ENCODE measurements around the gene UHRF2. TPM values are rescaled to one million over a fixed set of nuclear protein-coding genes. Genes with fewer than 3 reads are reported as not detected.
"Not testable (repeated sequence)": the region's sequence is repeated elsewhere in the genome, so short reads cannot be mapped to it uniquely, and the experiment has no call there.

The UHRF2 gene
- total RNA-seq, 1 experiment from 2014 or later = 58.3 TPM

DNA sequence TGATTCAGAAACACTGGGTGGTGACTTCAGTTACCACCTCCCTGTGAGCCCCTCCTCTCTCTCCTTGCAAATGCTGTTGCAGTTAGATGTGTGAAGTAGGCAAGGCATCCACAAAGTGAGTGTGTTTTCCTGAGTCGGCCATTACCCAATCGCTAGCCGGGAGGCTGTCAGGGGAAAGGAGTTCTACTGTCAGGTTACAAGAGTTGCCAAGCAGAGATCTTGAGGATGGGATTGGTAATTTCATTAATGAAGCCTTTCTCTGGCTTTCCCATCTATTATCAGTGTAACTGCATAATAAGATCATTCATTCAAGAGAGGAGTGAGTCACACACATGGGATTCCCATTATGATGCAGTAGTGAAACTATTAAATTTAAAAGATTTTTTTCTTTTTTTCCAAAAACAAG lies 125.7 kb downstream of the UHRF2 start:
- DNase-seq (ENCODE audit: unreplicated experiment) = peak; percentile 38
- H3K4me3 Mint-ChIP-seq (ENCODE audit: unreplicated experiment) = no peak overlapping the region

DNA sequence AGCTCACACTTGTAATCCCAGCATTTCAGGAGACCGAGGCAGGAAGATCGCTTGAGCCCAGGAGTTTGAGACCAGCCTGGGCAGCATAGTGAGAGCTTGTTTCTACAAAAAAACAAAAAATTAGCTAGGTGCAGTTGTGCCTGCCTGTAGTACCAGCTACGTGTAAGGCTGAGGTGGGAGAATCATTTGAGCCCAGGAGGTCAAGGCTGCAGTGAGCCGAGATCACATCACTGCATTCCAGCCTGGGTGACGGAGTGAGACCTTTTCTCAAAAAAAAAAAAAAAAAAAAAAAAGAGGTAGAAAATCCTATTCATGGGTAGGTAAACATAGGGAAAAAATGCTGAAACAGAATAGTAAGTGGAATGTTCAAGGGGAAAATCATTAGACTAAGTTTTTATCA lies 129.6 kb downstream of the UHRF2 start:
- H3K27ac Mint-ChIP-seq (ENCODE audit: low read depth, unreplicated experiment); DNase-seq (ENCODE audit: unreplicated experiment); BruUV-seq (replicated peaks); H3K9me3 Mint-ChIP-seq (ENCODE audit: unreplicated experiment); H3K4me1 Mint-ChIP-seq (ENCODE audit: insufficient read depth, unreplicated experiment); intact Hi-C loops (cut with micrococcal nuclease); H3K36me3 Mint-ChIP-seq (ENCODE audit: insufficient read depth, unreplicated experiment); H3K4me3 Mint-ChIP-seq (ENCODE audit: unreplicated experiment); H3K27me3 Mint-ChIP-seq (ENCODE audit: insufficient read depth, unreplicated experiment): not testable (repeated sequence)
- POLR2A ChIA-PET = interaction anchor here (0.7 kb wide), 1 partner anchor 386 kb away, joined by 3 read pairs; no protein-coding TSS in a partner anchor
- CTCF ChIA-PET = interaction anchor here (0.6 to 1.5 kb wide), 3 partner anchors 10 to 538 kb away, joined by 3 to 5 read pairs (median 4); no protein-coding TSS in a partner anchor

More for the DNA sequence above, 125.7 kb downstream of the UHRF2 start:
- intact Hi-C loops (cut with micrococcal nuclease) = no loop called here
- BruUV-seq (replicated peaks) = no TSS peak
- Mint-ChIP-seq H3K27me3 (ENCODE audit: insufficient read depth, unreplicated experiment) (no peaks in the 10 kb centered on the region), H3K27ac (ENCODE audit: low read depth, unreplicated experiment) (peak overlapping the region; percentile 6), H3K9me3 (ENCODE audit: unreplicated experiment) (no peaks in the 10 kb centered on the region), H3K4me1 (ENCODE audit: insufficient read depth, unreplicated experiment) (peaks cover 8% of the 10 kb centered on the region), H3K36me3 (ENCODE audit: insufficient read depth, unreplicated experiment) (no peaks in the 10 kb centered on the region)
- ChIA-PET POLR2A (interaction anchor here (1.0 kb wide), 1 partner anchor 28 kb away, joined by 3 read pairs; no protein-coding TSS in a partner anchor), CTCF (interaction anchor here (1.0 kb wide), 1 partner anchor 37 kb away, joined by 3 read pairs; no protein-coding TSS in a partner anchor)
- TF ChIP-seq, protein P1, sequence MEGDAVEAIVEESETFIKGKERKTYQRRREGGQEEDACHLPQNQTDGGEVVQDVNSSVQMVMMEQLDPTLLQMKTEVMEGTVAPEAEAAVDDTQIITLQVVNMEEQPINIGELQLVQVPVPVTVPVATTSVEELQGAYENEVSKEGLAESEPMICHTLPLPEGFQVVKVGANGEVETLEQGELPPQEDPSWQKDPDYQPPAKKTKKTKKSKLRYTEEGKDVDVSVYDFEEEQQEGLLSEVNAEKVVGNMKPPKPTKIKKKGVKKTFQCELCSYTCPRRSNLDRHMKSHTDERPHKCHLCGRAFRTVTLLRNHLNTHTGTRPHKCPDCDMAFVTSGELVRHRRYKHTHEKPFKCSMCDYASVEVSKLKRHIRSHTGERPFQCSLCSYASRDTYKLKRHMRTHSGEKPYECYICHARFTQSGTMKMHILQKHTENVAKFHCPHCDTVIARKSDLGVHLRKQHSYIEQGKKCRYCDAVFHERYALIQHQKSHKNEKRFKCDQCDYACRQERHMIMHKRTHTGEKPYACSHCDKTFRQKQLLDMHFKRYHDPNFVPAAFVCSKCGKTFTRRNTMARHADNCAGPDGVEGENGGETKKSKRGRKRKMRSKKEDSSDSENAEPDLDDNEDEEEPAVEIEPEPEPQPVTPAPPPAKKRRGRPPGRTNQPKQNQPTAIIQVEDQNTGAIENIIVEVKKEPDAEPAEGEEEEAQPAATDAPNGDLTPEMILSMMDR (IDR thresholded peaks at IDR 0.05; ENCODE audit: unreplicated experiment) = no peak

DNA sequence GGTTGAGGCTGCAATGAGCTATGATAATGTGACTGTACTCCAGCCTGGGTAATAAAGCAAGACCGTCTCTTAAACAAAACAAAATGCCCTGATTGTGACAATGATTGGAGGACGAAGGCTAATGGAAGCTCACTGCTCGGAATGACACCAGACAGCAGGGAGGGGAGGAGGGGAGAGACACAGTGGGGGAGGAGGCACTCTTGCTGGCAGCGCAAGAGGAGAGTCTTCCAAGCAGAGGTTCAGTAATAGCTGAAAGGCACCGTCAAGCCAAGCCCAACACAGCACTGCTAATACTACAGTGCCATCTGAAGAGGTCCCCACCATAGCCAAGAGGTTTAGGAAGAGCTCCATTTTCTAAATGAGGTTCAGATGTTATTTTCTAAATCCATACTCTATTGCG lies 130.2 kb downstream of the UHRF2 start:
- Mint-ChIP-seq H3K4me3 (ENCODE audit: unreplicated experiment) (no peak overlapping the region), H3K4me1 (ENCODE audit: insufficient read depth, unreplicated experiment) (peaks cover 4% of the 10 kb centered on the region), H3K36me3 (ENCODE audit: insufficient read depth, unreplicated experiment) (peaks cover 6% of the 10 kb centered on the region), H3K27ac (ENCODE audit: low read depth, unreplicated experiment) (no peak overlapping the region), H3K27me3 (ENCODE audit: insufficient read depth, unreplicated experiment) (no peaks in the 10 kb centered on the region), H3K9me3 (ENCODE audit: unreplicated experiment) (no peaks in the 10 kb centered on the region)
- POLR2A ChIA-PET = interaction anchor here (0.7 kb wide), 1 partner anchor 385 kb away, joined by 3 read pairs; no protein-coding TSS in a partner anchor
- no TSS peak for BruUV-seq (replicated peaks)
- TF ChIP-seq, protein P1 (IDR thresholded peaks at IDR 0.05; ENCODE audit: unreplicated experiment) = no peak
- intact Hi-C loops (cut with micrococcal nuclease) = no loop called here
- CTCF ChIA-PET = interaction anchor here (0.6 to 1.5 kb wide), 5 partner anchors 18 to 539 kb away, joined by 3 to 5 read pairs (median 3); no protein-coding TSS in a partner anchor
- no peak for DNase-seq (ENCODE audit: unreplicated experiment)

DNA sequence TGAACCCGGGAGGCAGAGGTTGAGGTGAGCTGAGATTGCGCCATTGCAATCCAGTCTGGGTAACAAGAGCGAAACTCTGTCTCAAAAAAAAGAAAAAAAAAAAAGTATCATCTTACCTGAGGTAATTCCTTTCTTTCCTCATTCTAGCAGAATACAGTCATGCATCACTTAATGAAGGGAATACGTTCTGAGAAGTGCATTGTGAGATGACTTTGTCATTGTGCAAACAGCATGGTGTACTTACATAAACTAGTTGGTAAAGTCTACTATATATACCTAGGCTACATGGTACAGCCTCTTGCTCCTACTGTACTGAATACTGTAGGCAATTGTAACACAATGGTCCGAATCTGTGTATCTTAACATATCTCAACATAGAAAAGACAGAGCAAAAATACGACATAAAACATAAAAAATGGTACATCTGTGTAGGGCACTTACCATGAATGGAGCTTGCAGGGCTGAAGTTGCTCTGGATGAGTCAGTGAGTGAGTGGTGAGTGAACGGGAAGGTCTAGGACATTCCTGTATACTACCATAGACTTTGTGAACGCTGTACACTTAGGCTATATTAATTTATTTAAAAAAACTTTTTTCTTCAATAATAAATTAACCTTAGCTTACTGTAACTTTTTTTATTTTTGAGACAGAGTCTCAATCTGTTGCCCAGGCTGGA lies 132.2 kb downstream of the UHRF2 start:
- CTCF ChIA-PET = interaction anchor here (0.7 kb wide), 3 partner anchors 14 to 737 kb away, joined by 3 to 5 read pairs (median 3); no protein-coding TSS in a partner anchor
- no peak overlapping the region for H3K27ac Mint-ChIP-seq (ENCODE audit: low read depth, unreplicated experiment)

More for the DNA sequence above, 132.2 kb downstream of the UHRF2 start:
- Mint-ChIP-seq H3K9me3 (ENCODE audit: unreplicated experiment) (no peaks in the 10 kb centered on the region), H3K36me3 (ENCODE audit: insufficient read depth, unreplicated experiment) (peaks cover 6% of the 10 kb centered on the region), H3K27me3 (ENCODE audit: insufficient read depth, unreplicated experiment) (no peaks in the 10 kb centered on the region), H3K4me3 (ENCODE audit: unreplicated experiment) (no peak overlapping the region), H3K4me1 (ENCODE audit: insufficient read depth, unreplicated experiment) (no peaks in the 10 kb centered on the region)
- intact Hi-C loops (cut with micrococcal nuclease) = no loop called here
- no TSS peak for BruUV-seq (replicated peaks)
- peak; percentile 59 for DNase-seq (ENCODE audit: unreplicated experiment)
- TF ChIP-seq, protein P1 (IDR thresholded peaks at IDR 0.05; ENCODE audit: unreplicated experiment) = no peak
- POLR2A ChIA-PET = no interaction called here

Data from MCF 10A (cell line).